T-helper 1 cell treated with Interleukin-12 subunit alpha and Interleukin-12 subunit beta and Interleukin-4 antibody, amounts not matched to agents 30 ng/mL and 1 ng/mL, for 36 hours (primary cell): ENCODE results near the gene IP6K1. TPM values are rescaled to one million over a fixed set of nuclear protein-coding genes. Genes with fewer than 3 reads are reported as not detected.
"Not testable (repeated sequence)": the region's sequence is repeated elsewhere in the genome, so short reads cannot be mapped to it uniquely, and the experiment has no call there.

Experiments
- intact Hi-C: fragments of 100-400 bp; cut with micrococcal nuclease; formaldehyde crosslinking; loops from one replicate; pipeline ENCODE4 v1.15.1; 2024
- total RNA-seq: library from RNA; stranded (reverse); gene quantifications from 2 replicates; pipeline ENCODE4 v1.2.3, GENCODE V29; 2022

IP6K1 gene
- total RNA-seq, 1 donor from 2014 or later: 47.2 TPM

GRCh38 chr3:49714728-49715550, 71.4 kb downstream of the IP6K1 start:
- intact Hi-C loops: no loop called here

- intact Hi-C loops: no loop called here
Measured at GRCh38 chr3:49713336-49714105, 72.8 kb downstream of the IP6K1 start.

- intact Hi-C loops: no loop called here
Measured at GRCh38 chr3:49712631-49713317, 73.6 kb downstream of the IP6K1 start.

- intact Hi-C loops: no loop called here
Measured at GRCh38 chr3:49712166-49712565, 74.2 kb downstream of the IP6K1 start.

- intact Hi-C loops: no loop called here
Measured at GRCh38 chr3:49711489-49711888, 74.9 kb downstream of the IP6K1 start.

GRCh38 chr3:49709852-49710251, 76.5 kb downstream of the IP6K1 start:
- intact Hi-C loops: no loop called here

- intact Hi-C loops: no loop called here
Measured at GRCh38 chr3:49707113-49707480, 79.2 kb downstream of the IP6K1 start.

GRCh38 chr3:49706456-49707112, 79.8 kb downstream of the IP6K1 start:
- intact Hi-C loops: no loop called here

- intact Hi-C loops: no loop called here
Measured at GRCh38 chr3:49705390-49705960, 80.9 kb downstream of the IP6K1 start.

- intact Hi-C loops: loop anchor here (5.0 kb wide), 1 partner anchor 203 kb away; no protein-coding TSS in a partner anchor
Measured at GRCh38 chr3:49704629-49705028, 81.7 kb downstream of the IP6K1 start.

GRCh38 chr3:49703956-49704355, 82.4 kb downstream of the IP6K1 start:
- intact Hi-C loops: loop anchor here (1.0 to 5.0 kb wide), 3 partner anchors 98 to 203 kb away; no protein-coding TSS in a partner anchor

GRCh38 chr3:49703443-49703927, 82.9 kb downstream of the IP6K1 start:
- intact Hi-C loops: loop anchor here (1.0 to 5.0 kb wide), 3 partner anchors 99 to 204 kb away; no protein-coding TSS in a partner anchor

GRCh38 chr3:49702672-49703071, 83.7 kb downstream of the IP6K1 start:
- intact Hi-C loops: loop anchor here (1.0 to 5.0 kb wide), 3 partner anchors 100 to 205 kb away; no protein-coding TSS in a partner anchor

- intact Hi-C loops: loop anchor here (5.0 kb wide), 1 partner anchor 206 kb away; no protein-coding TSS in a partner anchor
Measured at GRCh38 chr3:49701388-49702077, 84.8 kb downstream of the IP6K1 start.

GRCh38 chr3:49700453-49701128, 85.8 kb downstream of the IP6K1 start:
- intact Hi-C loops: loop anchor here (5.0 kb wide), 1 partner anchor 207 kb away; no protein-coding TSS in a partner anchor

GRCh38 chr3:49700014-49700413, 86.3 kb downstream of the IP6K1 start:
- intact Hi-C loops: loop anchor here (5.0 kb wide), 1 partner anchor 207 kb away; no protein-coding TSS in a partner anchor

GRCh38 chr3:49699281-49699979, 86.9 kb downstream of the IP6K1 start:
- intact Hi-C loops: no loop called here

GRCh38 chr3:49695350-49696015, 90.9 kb downstream of the IP6K1 start:
- intact Hi-C loops: not testable (repeated sequence)
